Measurements from ENCODE around the gene ANKRD28. TPM values are rescaled to one million over a fixed set of nuclear protein-coding genes. Genes with fewer than 3 reads are reported as not detected.

ANKRD28 gene
- total RNA-seq, 1 experiment from 2014 or later, result 47.5 TPM

DNA sequence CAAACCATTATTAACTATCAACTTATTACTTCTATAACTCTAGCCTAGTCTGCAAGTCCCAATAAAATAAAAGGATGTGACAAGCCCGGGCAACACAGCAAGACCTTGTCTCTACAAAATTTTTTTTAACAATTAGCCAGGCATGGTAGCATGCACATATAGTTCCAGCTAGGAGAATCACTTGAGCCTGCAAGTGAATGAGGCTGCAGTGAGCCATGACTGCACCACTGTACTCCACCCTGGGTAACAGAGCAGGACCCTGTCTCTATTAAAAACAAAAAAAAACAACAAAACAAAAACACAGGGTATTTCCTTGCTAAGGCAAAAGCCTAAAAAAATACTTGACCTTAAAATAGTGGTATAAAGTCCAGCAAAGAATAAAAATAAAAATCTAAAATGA, 31.4 kb downstream of the ANKRD28 start:
- ChIA-PET RAD21 (ENCODE audit: low non-redundant PET in 1 of 2, low total read pairs in 2 of 2, uncharacterized antibody in 2 of 2, unreplicated experiment in 2 of 2) (no interaction called here), CTCF (no interaction called here), POLR2A (no interaction called here)
- H3K79me2 ChIP-seq (ENCODE audit: insufficient read depth, low read length), result peaks cover 19% of the 10 kb centered on the region
- intact Hi-C loops (cut with micrococcal nuclease), result no loop called here
- H3K4me2 ChIP-seq (ENCODE audit: low read length), result no peak overlapping the region
- no peaks in the 10 kb centered on the region for H3K27me3 ChIP-seq (ENCODE audit: insufficient read depth, low read length)
- no peaks in the 10 kb centered on the region for H3K9me2 ChIP-seq (ENCODE audit: insufficient read depth)
- no peak overlapping the region for H3K27ac ChIP-seq (ENCODE audit: low read depth, low read length)
- no peak overlapping the region for H3K9ac ChIP-seq (ENCODE audit: low read length)
- no peak for DNase-seq (ENCODE audit: low read depth, low spot score)
- no peak overlapping the region for H3K4me3 ChIP-seq (replicated peaks in 1 of 2; ENCODE audit: low read depth in 1 of 2, low read length in 2 of 2)
- BruUV-seq (replicated peaks), result no TSS peak
- H3K9me3 ChIP-seq (ENCODE audit: control insufficient read depth in 1 of 2, insufficient read depth in 1 of 2, low read depth in 1 of 2, low read length in 2 of 2), result no peaks in the 10 kb centered on the region
- ATAC-seq, result no peak
- H2AFZ ChIP-seq (ENCODE audit: low read depth, low read length, poor library complexity, severe bottlenecking), result no peak overlapping the region
- H3K36me3 ChIP-seq (ENCODE audit: control insufficient read depth in 1 of 2, insufficient read depth in 2 of 2, low read length in 2 of 2), result no peaks in the 10 kb centered on the region
- H4K20me1 ChIP-seq (ENCODE audit: insufficient read depth), result no peaks in the 10 kb centered on the region
- H3K4me1 ChIP-seq (ENCODE audit: control insufficient read depth in 1 of 2, insufficient read depth in 2 of 2, low read length in 2 of 2), result peaks cover 26 to 30% of the 10 kb centered on the region in 2 experiments
- TF ChIP-seq SIN3A (IDR thresholded peaks at IDR 0.05; ENCODE audit: low read depth), result no peak
- TF ChIP-seq FOSL1 (IDR thresholded peaks at IDR 0.05; ENCODE audit: low read depth), result no peak
- TF ChIP-seq ZFX (IDR thresholded peaks at IDR 0.05), result no peak
- TF ChIP-seq TCF7L2 (IDR thresholded peaks at IDR 0.05; ENCODE audit: borderline replicate concordance, extremely low read depth, insufficient read depth, insufficient read length), result no peak

DNA sequence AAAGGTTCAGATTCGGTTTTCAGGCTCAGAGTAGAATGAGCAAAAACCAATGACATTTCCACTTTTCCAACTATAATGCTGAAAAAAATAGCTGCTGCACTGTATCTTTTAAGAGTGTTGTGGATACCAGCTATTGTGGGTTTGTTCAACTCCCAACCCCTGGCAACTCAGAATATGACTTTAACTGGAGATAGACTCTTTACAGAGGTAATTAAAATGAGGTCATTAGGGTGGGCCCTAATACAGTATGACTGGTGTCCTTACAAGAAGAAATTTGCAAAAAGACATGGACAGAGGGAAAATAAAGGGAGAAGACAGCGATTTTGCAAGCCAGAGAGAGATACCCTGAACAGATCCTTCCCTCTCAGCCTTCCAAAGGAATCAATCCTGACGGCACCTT, 39.5 kb downstream of the ANKRD28 start:
- Histone ChIP-seq H3K9ac (ENCODE audit: low read length) (no peak overlapping the region), H3K4me1 (ENCODE audit: control insufficient read depth in 1 of 2, insufficient read depth in 2 of 2, low read length in 2 of 2) (0 out of 4 replicates have a peak, but pooled peaks cover 0 to 3% of the 10 kb centered on the region in 2 experiments), H3K27me3 (ENCODE audit: insufficient read depth, low read length) (no peaks in the 10 kb centered on the region), H3K36me3 (ENCODE audit: control insufficient read depth in 1 of 2, insufficient read depth in 2 of 2, low read length in 2 of 2) (no peaks in the 10 kb centered on the region), H3K4me2 (ENCODE audit: low read length) (no peak overlapping the region), H2AFZ (ENCODE audit: low read depth, low read length, poor library complexity, severe bottlenecking) (no peak overlapping the region), H3K4me3 (replicated peaks in 1 of 2; ENCODE audit: low read depth in 1 of 2, low read length in 2 of 2) (no peak overlapping the region), H3K9me3 (ENCODE audit: control insufficient read depth in 1 of 2, insufficient read depth in 1 of 2, low read depth in 1 of 2, low read length in 2 of 2) (no peaks in the 10 kb centered on the region), H3K9me2 (ENCODE audit: insufficient read depth) (no peaks in the 10 kb centered on the region), H3K79me2 (ENCODE audit: insufficient read depth, low read length) (no peaks in the 10 kb centered on the region), H4K20me1 (ENCODE audit: insufficient read depth) (no peaks in the 10 kb centered on the region), H3K27ac (ENCODE audit: low read depth, low read length) (no peak overlapping the region)
- ChIA-PET CTCF (no interaction called here), POLR2A (no interaction called here), RAD21 (ENCODE audit: low non-redundant PET in 1 of 2, low total read pairs in 2 of 2, uncharacterized antibody in 2 of 2, unreplicated experiment in 2 of 2) (no interaction called here)
- DNase-seq (ENCODE audit: low read depth, low spot score) (no peak), ATAC-seq (no peak)
- intact Hi-C loops (cut with micrococcal nuclease), result no loop called here
- BruUV-seq (replicated peaks), result no TSS peak
- TF ChIP-seq, protein P1, sequence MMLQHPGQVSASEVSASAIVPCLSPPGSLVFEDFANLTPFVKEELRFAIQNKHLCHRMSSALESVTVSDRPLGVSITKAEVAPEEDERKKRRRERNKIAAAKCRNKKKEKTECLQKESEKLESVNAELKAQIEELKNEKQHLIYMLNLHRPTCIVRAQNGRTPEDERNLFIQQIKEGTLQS (IDR thresholded peaks at IDR 0.05), result no peak
- TF ChIP-seq, protein P2, sequence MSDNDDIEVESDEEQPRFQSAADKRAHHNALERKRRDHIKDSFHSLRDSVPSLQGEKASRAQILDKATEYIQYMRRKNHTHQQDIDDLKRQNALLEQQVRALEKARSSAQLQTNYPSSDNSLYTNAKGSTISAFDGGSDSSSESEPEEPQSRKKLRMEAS (IDR thresholded peaks at IDR 0.05), result no peak
- TF ChIP-seq TCF7L2 (IDR thresholded peaks at IDR 0.05; ENCODE audit: borderline replicate concordance, extremely low read depth, insufficient read depth, insufficient read length), result no peak
- TF ChIP-seq SP1 (IDR thresholded peaks at IDR 0.05; ENCODE audit: low read depth), result no peak
- no peak for TF ChIP-seq ZFX (IDR thresholded peaks at IDR 0.05)
- no peak for TF ChIP-seq SRF (IDR thresholded peaks at IDR 0.05; ENCODE audit: low read depth)
- TF ChIP-seq POLR2A (IDR thresholded peaks at IDR 0.05; ENCODE audit: borderline replicate concordance, extremely low read depth, insufficient read depth, insufficient read length), result no peak
- no peak for TF ChIP-seq CEBPB (IDR thresholded peaks at IDR 0.05; ENCODE audit: low read depth)
- TF ChIP-seq EZH2phosphoT487 (IDR thresholded peaks at IDR 0.05; ENCODE audit: borderline replicate concordance), result no peak
- TF ChIP-seq ZNF274 (IDR thresholded peaks at IDR 0.05; ENCODE audit: low read depth, low read length), result no peak
- no peak for TF ChIP-seq EZH2 (IDR thresholded peaks at IDR 0.05)
- TF ChIP-seq JUND (IDR thresholded peaks at IDR 0.05), result no peak
